ENCODE data around the gene PFDN4. TPM values are rescaled to one million over a fixed set of nuclear protein-coding genes. Genes with fewer than 3 reads are reported as not detected.

The PFDN4 gene
- polyA plus RNA-seq, 2 donors = 43.8 to 48.3 TPM

DNA sequence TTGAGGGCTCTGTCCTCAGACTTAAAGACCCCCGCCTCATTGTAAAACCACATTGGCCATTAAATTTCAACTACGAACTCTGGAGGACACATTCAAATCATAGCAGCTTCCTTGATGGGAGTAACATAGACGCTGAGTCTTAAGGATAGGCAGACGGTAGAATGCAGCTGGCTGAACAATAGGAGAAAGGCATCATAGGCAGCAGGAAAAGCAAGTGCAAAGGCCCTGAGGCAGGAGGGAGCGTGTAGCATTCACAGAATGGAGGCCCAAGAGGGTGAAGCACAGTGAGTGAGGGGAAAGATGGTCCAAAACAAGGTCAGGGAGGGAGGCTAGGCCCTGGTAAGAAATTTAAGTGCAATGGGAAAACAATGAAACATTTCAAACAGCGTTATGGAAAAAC is 8.6 kb upstream of the PFDN4 start:
- no peak overlapping the region for H3K27ac ChIP-seq (ENCODE audit: low read depth in 2 of 2, low read length in 1 of 2)
- WGBS, 2 donors = 65 to 69% methylated on average over 6 of the region's 6 CpGs
- no peaks in the 10 kb centered on the region for H3K9me3 ChIP-seq (ENCODE audit: control insufficient read depth in 2 of 2, insufficient read depth in 1 of 2, low read depth in 1 of 2, low read length in 1 of 2)
- H3K4me3 ChIP-seq (ENCODE audit: low read depth in 1 of 2, low read length in 2 of 2) = no peak overlapping the region
- no peaks in the 10 kb centered on the region for H3K36me3 ChIP-seq (ENCODE audit: control insufficient read depth in 2 of 2, insufficient read depth in 2 of 2, low read length in 1 of 2)
- no peaks in the 10 kb centered on the region for H3K27me3 ChIP-seq (ENCODE audit: control insufficient read depth in 1 of 2, insufficient read depth in 2 of 2, low read length in 2 of 2)
- H3K4me1 ChIP-seq (ENCODE audit: control insufficient read depth in 2 of 2, insufficient read depth in 2 of 2, low read length in 1 of 2) = peaks cover 5 to 6% of the 10 kb centered on the region in 2 donors

DNA sequence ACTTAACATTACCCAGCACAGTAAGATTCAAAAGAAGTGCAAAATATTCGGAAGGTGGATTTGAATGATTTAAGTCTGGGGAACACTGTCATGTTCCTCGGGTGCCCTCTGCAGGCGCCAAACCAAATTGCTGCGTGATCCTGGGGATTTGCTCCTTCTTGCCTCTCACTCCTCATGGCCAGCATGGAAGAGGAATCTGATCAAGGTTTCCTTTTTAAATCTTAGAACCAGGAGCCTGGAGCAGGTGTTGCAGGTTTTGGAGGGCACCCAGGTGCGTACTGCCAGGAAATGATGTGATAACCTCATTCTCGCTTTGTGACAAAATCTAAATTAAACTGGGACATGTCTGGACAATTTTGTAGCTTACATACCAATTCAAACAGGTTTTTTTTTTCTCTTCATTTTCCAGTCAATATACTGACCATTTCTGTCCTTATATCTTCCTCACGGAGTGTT is 8.1 kb upstream of the PFDN4 start:
- H3K4me1 ChIP-seq (ENCODE audit: control insufficient read depth in 2 of 2, insufficient read depth in 2 of 2, low read length in 1 of 2) = peaks cover 3 to 6% of the 10 kb centered on the region in 2 donors
- H3K9me3 ChIP-seq (ENCODE audit: control insufficient read depth in 2 of 2, insufficient read depth in 1 of 2, low read depth in 1 of 2, low read length in 1 of 2) = no peaks in the 10 kb centered on the region
- H3K27me3 ChIP-seq (ENCODE audit: control insufficient read depth in 1 of 2, insufficient read depth in 2 of 2, low read length in 2 of 2) = no peaks in the 10 kb centered on the region
- WGBS, 2 donors = 12% methylated on average over 7 of the region's 7 CpGs
- H3K36me3 ChIP-seq (ENCODE audit: control insufficient read depth in 2 of 2, insufficient read depth in 2 of 2, low read length in 1 of 2) = no peaks in the 10 kb centered on the region
- H3K4me3 ChIP-seq (ENCODE audit: low read depth in 1 of 2, low read length in 2 of 2) = no peak overlapping the region
- H3K27ac ChIP-seq (ENCODE audit: low read depth in 2 of 2, low read length in 1 of 2) = no peak overlapping the region

DNA sequence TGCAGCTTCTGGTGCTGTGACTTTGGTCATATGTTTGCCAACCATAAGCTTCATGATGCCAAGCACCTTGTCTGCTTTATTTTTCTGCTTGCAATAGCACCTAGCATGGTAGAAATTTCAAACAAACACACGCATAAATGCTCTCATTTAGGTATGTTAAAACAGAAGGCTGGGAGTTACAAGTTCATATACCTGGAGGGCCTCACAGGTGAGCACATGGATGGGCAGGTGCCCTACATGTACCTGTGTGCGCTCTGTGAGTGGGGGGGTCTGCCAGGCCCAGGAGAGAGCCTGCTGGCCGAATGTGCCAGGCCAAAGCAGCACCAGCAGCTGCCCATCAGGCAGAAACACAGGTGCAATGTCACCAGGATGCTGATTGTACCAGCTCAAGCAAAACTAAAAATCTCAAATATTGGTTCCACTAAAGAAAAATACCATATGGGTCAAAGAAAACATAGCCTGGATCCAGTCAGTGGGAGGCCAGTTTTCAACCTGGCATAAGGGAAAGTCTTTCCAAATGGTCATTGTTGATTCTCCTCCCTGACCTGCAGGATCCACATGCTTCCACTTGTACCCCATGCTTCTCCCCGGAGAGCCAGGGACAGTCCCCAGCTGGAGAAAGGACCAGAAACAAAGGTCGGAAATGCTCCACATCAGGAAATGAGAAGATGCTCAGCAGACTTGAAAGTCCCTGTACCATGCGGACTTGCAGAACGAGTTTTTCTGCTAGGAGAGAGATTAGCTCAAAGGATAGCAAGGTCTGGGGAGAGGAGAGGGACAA is 7.2 kb upstream of the PFDN4 start:
- no peak overlapping the region for H3K4me3 ChIP-seq (ENCODE audit: low read depth in 1 of 2, low read length in 2 of 2)
- 48 to 56% methylated on average over 7 of the region's 7 CpGs for WGBS, 2 donors
- peaks cover 2% of the 10 kb centered on the region in 2 donors for H3K4me1 ChIP-seq (ENCODE audit: control insufficient read depth in 2 of 2, insufficient read depth in 2 of 2, low read length in 1 of 2)
- H3K36me3 ChIP-seq (ENCODE audit: control insufficient read depth in 2 of 2, insufficient read depth in 2 of 2, low read length in 1 of 2) = no peaks in the 10 kb centered on the region
- no peaks in the 10 kb centered on the region for H3K27me3 ChIP-seq (ENCODE audit: control insufficient read depth in 1 of 2, insufficient read depth in 2 of 2, low read length in 2 of 2)
- no peak overlapping the region for H3K27ac ChIP-seq (ENCODE audit: low read depth in 2 of 2, low read length in 1 of 2)
- no peaks in the 10 kb centered on the region for H3K9me3 ChIP-seq (ENCODE audit: control insufficient read depth in 2 of 2, insufficient read depth in 1 of 2, low read depth in 1 of 2, low read length in 1 of 2)

DNA sequence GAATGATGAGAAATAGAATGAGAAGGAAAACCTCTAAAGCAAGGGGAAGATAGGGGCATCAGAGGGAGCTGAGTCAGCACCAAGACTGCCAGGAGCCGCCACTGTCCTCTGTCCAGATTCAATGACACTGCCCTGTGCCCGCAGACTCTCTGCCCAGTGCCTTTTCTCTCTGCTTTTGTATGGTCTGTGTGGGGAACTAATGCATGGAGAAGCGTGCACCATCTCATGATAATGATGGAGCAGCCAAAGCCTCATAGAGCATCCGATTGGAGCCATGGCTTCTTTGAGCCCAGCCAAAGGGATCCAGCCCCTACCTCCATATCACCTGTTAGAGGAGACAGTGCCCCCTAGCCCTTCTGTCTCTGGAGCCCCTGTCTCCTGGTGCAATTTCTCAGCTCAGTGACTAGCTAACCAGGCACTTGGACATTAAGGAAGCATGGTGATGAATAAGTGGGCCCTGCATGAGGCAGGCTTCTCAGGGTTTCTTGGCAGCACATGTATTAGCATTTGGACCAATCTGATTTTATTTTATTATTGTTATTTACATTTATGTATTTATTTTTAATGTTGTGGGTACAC is 6.5 kb upstream of the PFDN4 start:
- Histone ChIP-seq H3K9me3 (ENCODE audit: control insufficient read depth in 2 of 2, insufficient read depth in 1 of 2, low read depth in 1 of 2, low read length in 1 of 2) (no peaks in the 10 kb centered on the region), H3K4me3 (ENCODE audit: low read depth in 1 of 2, low read length in 2 of 2) (no peak overlapping the region), H3K4me1 (ENCODE audit: control insufficient read depth in 2 of 2, insufficient read depth in 2 of 2, low read length in 1 of 2) (peaks cover 2% of the 10 kb centered on the region in 2 donors), H3K36me3 (ENCODE audit: control insufficient read depth in 2 of 2, insufficient read depth in 2 of 2, low read length in 1 of 2) (no peaks in the 10 kb centered on the region), H3K27ac (ENCODE audit: low read depth in 2 of 2, low read length in 1 of 2) (no peak overlapping the region), H3K27me3 (ENCODE audit: control insufficient read depth in 1 of 2, insufficient read depth in 2 of 2, low read length in 2 of 2) (no peaks in the 10 kb centered on the region)
- 70 to 75% methylated on average over 4 of the region's 4 CpGs for WGBS, 2 donors

DNA sequence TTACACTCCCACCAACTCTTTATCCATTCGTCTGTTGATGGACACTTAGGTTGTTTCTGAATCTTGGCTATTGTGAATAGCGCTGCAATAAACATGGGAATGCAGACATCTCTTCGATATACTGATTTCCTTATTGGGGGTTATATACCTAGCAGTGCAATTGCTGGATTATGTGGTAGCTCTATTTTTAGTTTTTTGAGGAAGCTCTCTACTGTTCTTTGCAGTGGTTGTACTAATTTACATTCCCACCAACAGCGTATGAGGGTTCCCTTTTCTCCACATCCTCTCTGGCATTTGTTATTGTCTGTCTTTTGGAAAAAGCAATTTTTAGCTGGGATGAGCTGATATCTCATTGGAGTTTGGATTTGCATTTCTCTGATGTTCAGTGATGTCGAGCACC is 4.6 kb upstream of the PFDN4 start:
- Histone ChIP-seq H3K4me3 (ENCODE audit: low read depth in 1 of 2, low read length in 2 of 2) (no peak overlapping the region), H3K9me3 (ENCODE audit: control insufficient read depth in 2 of 2, insufficient read depth in 1 of 2, low read depth in 1 of 2, low read length in 1 of 2) (no peaks in the 10 kb centered on the region), H3K36me3 (ENCODE audit: control insufficient read depth in 2 of 2, insufficient read depth in 2 of 2, low read length in 1 of 2) (no peaks in the 10 kb centered on the region), H3K27me3 (ENCODE audit: control insufficient read depth in 1 of 2, insufficient read depth in 2 of 2, low read length in 2 of 2) (no peaks in the 10 kb centered on the region), H3K27ac (ENCODE audit: low read depth in 2 of 2, low read length in 1 of 2) (no peak overlapping the region), H3K4me1 (ENCODE audit: control insufficient read depth in 2 of 2, insufficient read depth in 2 of 2, low read length in 1 of 2) (peaks cover 2% of the 10 kb centered on the region in 2 donors)
- 77 to 78% methylated on average over 5 of the region's 5 CpGs for WGBS, 2 donors

DNA sequence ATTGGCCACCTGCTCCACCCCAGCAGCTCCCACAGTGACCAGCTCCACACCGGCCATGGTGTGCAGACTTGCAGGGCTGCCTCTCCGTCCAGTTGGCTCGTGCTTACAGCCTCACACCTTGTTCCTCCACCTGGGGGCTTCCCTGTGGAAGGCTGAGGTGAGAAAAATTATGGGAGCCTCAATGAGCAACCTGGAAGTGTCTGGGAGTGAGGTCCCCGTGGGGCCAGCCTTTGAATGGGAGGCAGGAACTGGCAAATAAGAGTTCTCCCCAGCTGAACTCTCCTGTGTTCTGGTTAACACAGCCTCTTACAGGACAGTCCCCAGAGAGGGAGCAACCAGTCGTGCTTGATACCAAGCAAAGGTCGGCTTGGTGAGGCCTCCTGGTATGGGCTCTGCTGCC is 3.8 kb upstream of the PFDN4 start:
- WGBS, 2 donors = 73 to 78% methylated on average over 6 of the region's 6 CpGs
- no peaks in the 10 kb centered on the region for H3K36me3 ChIP-seq (ENCODE audit: control insufficient read depth in 2 of 2, insufficient read depth in 2 of 2, low read length in 1 of 2)

DNA sequence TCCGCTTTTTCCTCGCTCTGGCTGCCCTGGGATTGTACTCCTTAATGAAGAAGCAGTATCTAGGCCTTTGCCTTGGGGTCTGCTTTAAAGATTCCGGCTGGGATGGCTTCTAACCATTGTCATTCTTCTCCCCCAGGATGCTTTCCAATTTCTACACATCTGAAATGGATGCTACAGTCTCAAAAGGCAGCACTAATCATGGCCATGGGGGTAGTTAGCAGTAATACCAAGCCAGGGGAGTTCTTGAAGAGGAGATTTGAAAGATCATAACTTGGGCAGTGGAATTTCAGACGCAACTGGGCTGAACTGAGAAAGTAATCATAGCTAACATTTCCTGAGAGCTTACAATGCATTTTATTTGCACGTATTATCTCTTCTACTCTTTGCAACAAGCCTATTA is 3.4 kb upstream of the PFDN4 start:
- H3K27ac ChIP-seq (ENCODE audit: low read depth in 2 of 2, low read length in 1 of 2) = no peak overlapping the region
- H3K36me3 ChIP-seq (ENCODE audit: control insufficient read depth in 2 of 2, insufficient read depth in 2 of 2, low read length in 1 of 2) = no peaks in the 10 kb centered on the region
- H3K4me1 ChIP-seq (ENCODE audit: control insufficient read depth in 2 of 2, insufficient read depth in 2 of 2, low read length in 1 of 2) = peaks cover 2% of the 10 kb centered on the region in 2 donors
- H3K27me3 ChIP-seq (ENCODE audit: control insufficient read depth in 1 of 2, insufficient read depth in 2 of 2, low read length in 2 of 2) = no peaks in the 10 kb centered on the region
- no peaks in the 10 kb centered on the region for H3K9me3 ChIP-seq (ENCODE audit: control insufficient read depth in 2 of 2, insufficient read depth in 1 of 2, low read depth in 1 of 2, low read length in 1 of 2)
- WGBS, 2 donors = 85 to 92% methylated on average over 5 of the region's 5 CpGs
- H3K4me3 ChIP-seq (ENCODE audit: low read depth in 1 of 2, low read length in 2 of 2) = no peak overlapping the region

More for the DNA sequence above, 3.8 kb upstream of the PFDN4 start:
- Histone ChIP-seq H3K9me3 (ENCODE audit: control insufficient read depth in 2 of 2, insufficient read depth in 1 of 2, low read depth in 1 of 2, low read length in 1 of 2) (no peaks in the 10 kb centered on the region), H3K4me3 (ENCODE audit: low read depth in 1 of 2, low read length in 2 of 2) (no peak overlapping the region), H3K27ac (ENCODE audit: low read depth in 2 of 2, low read length in 1 of 2) (no peak overlapping the region), H3K27me3 (ENCODE audit: control insufficient read depth in 1 of 2, insufficient read depth in 2 of 2, low read length in 2 of 2) (no peaks in the 10 kb centered on the region), H3K4me1 (ENCODE audit: control insufficient read depth in 2 of 2, insufficient read depth in 2 of 2, low read length in 1 of 2) (peaks cover 2% of the 10 kb centered on the region in 2 donors)

DNA sequence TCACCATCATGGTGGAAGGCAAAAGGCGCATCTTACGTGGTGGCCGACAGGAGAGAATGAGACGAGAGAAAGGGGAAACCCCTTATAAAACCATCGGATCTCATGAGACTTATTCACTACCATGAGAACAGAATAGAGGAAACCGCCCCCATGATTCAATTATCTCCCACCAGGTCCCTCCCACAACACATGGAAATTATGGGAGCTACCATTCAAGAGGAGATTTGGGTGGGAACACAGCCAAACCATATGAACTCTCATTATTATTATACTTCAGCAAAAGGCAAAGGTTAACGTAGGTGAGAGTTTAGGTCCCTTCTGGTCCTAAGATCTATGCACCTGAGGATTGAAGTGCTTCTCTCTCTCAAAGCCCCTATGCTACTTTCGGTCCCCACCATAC is 2.4 kb upstream of the PFDN4 start:
- no peak overlapping the region for H3K4me3 ChIP-seq (ENCODE audit: low read depth in 1 of 2, low read length in 2 of 2)
- WGBS, 2 donors = 84% methylated on average over 8 of the region's 8 CpGs
- H3K36me3 ChIP-seq (ENCODE audit: control insufficient read depth in 2 of 2, insufficient read depth in 2 of 2, low read length in 1 of 2) = no peaks in the 10 kb centered on the region
- no peaks in the 10 kb centered on the region for H3K9me3 ChIP-seq (ENCODE audit: control insufficient read depth in 2 of 2, insufficient read depth in 1 of 2, low read depth in 1 of 2, low read length in 1 of 2)
- no peaks in the 10 kb centered on the region for H3K27me3 ChIP-seq (ENCODE audit: control insufficient read depth in 1 of 2, insufficient read depth in 2 of 2, low read length in 2 of 2)
- H3K4me1 ChIP-seq (ENCODE audit: control insufficient read depth in 2 of 2, insufficient read depth in 2 of 2, low read length in 1 of 2) = peaks cover 2% of the 10 kb centered on the region in 2 donors
- no peak overlapping the region for H3K27ac ChIP-seq (ENCODE audit: low read depth in 2 of 2, low read length in 1 of 2)

DNA sequence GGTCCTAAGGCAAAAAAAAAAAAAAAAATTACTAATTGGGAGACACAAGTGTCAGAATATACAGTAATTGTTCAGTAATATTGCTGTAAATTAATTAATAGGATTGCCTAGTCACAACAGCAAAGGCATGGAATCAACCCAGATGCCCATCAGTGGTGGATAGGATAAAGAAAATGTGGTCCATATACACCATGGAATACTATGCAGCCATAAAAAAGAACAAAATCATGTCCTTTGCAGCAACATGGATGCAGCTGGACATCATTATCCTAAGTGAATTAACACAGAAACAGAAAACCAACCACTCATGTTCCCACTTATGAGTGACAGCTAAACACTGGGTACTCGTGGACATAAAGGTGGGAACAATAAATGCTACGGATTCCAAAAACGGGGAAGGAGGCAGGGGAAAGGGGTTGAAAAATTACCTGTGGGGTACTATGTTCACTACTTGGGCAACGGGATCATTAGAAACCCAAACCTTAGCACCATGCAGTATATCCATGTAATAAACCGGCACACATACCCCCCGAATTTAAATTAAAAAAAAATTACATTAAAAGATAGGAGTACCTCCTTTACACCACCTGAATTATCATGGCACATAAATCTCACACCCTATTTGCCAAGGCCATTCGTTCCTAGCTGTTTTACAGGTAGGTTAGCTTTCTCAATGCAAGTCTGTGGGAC is 689 bp upstream of the PFDN4 start:
- Histone ChIP-seq H3K9me3 (ENCODE audit: control insufficient read depth in 2 of 2, insufficient read depth in 1 of 2, low read depth in 1 of 2, low read length in 1 of 2) (no peaks in the 10 kb centered on the region), H3K36me3 (ENCODE audit: control insufficient read depth in 2 of 2, insufficient read depth in 2 of 2, low read length in 1 of 2) (peaks cover 0 to 2% of the 10 kb centered on the region in 2 donors), H3K4me1 (ENCODE audit: control insufficient read depth in 2 of 2, insufficient read depth in 2 of 2, low read length in 1 of 2) (peaks cover 0 to 2% of the 10 kb centered on the region in 2 donors), H3K4me3 (ENCODE audit: low read depth in 1 of 2, low read length in 2 of 2) (no peak overlapping the region), H3K27ac (ENCODE audit: low read depth in 2 of 2, low read length in 1 of 2) (no peak overlapping the region), H3K27me3 (ENCODE audit: control insufficient read depth in 1 of 2, insufficient read depth in 2 of 2, low read length in 2 of 2) (no peaks in the 10 kb centered on the region)
- 53 to 57% methylated on average over 7 of the region's 7 CpGs for WGBS, 2 donors
